ENCODE data around the gene MUC4. TPM values are rescaled to one million over a fixed set of nuclear protein-coding genes. Genes with fewer than 3 reads are reported as not detected.

Gene MUC4
- total and polyA plus RNA-seq, 3 donors from 2014 or later: 1.8 to 4.7 (median 4.0) TPM

DNA sequence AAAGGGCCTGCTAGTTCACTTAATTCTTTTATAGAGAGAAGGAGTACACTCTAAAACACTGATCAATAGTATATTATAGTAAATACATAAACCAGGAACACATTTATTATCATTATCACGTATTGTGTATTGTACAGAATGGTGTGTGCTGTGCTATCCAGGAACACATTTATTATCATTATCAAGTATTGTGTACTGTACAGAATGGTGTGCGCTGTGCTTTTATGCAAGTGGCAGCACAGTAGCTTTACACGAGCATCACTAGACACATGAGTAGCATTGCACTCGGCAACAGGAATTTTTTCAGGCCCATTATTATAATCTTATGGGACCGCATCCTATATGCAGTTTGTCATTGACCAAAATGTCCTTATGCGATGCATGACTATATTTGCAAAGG lies 111.9 kb downstream of the MUC4 start:
- no peaks in the 10 kb centered on the region for H3K36me3 ChIP-seq (ENCODE audit: low read depth, missing control alignments)
- no peak for DNase-seq
- TF ChIP-seq, protein P1, sequence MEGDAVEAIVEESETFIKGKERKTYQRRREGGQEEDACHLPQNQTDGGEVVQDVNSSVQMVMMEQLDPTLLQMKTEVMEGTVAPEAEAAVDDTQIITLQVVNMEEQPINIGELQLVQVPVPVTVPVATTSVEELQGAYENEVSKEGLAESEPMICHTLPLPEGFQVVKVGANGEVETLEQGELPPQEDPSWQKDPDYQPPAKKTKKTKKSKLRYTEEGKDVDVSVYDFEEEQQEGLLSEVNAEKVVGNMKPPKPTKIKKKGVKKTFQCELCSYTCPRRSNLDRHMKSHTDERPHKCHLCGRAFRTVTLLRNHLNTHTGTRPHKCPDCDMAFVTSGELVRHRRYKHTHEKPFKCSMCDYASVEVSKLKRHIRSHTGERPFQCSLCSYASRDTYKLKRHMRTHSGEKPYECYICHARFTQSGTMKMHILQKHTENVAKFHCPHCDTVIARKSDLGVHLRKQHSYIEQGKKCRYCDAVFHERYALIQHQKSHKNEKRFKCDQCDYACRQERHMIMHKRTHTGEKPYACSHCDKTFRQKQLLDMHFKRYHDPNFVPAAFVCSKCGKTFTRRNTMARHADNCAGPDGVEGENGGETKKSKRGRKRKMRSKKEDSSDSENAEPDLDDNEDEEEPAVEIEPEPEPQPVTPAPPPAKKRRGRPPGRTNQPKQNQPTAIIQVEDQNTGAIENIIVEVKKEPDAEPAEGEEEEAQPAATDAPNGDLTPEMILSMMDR (IDR thresholded peaks at IDR 0.05): no peak
- TF ChIP-seq POLR2A (IDR thresholded peaks at IDR 0.05): no peak
- WGBS, 2 donors: 50 to 58% methylated on average over 6 of the region's 6 CpGs
- H3K27me3 ChIP-seq: no peaks in the 10 kb centered on the region
- intact Hi-C loops (cut with DNase I; ENCODE audit: low total_unique reads): no loop called here
- no peak overlapping the region for H3K27ac ChIP-seq
- H3K4me3 ChIP-seq: no peak overlapping the region
- no peaks in the 10 kb centered on the region for H3K9me3 ChIP-seq
- H3K4me1 ChIP-seq: peaks cover 15% of the 10 kb centered on the region

DNA sequence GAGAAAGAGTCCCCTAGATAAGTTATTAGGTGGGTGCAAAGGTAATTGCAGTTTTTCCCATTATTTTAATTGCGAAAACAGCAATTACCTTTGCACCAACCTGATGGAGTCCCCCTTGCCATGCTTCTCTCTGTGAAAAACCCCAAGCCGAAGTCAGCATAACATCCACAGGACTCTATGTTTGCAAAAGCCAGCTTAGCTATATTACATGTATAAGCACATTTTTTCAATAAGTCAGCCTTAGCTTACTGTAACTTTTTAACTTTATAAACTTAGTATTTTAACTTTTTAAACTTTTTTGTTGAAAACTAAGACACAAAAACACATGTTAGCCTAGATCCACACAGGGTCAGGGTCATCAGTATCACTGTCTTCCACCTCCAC lies 112.3 kb downstream of the MUC4 start:
- WGBS, 2 donors: 76 to 85% methylated on average over 2 of the region's 2 CpGs
- H3K27ac ChIP-seq: no peak overlapping the region
- DNase-seq: no peak
- peaks cover 15% of the 10 kb centered on the region for H3K4me1 ChIP-seq
- H3K4me3 ChIP-seq: no peak overlapping the region
- no peaks in the 10 kb centered on the region for H3K27me3 ChIP-seq
- no peaks in the 10 kb centered on the region for H3K36me3 ChIP-seq (ENCODE audit: low read depth, missing control alignments)
- TF ChIP-seq, protein P1 (IDR thresholded peaks at IDR 0.05): no peak
- TF ChIP-seq POLR2A (IDR thresholded peaks at IDR 0.05): no peak
- no peaks in the 10 kb centered on the region for H3K9me3 ChIP-seq
- intact Hi-C loops (cut with DNase I; ENCODE audit: low total_unique reads): no loop called here

DNA sequence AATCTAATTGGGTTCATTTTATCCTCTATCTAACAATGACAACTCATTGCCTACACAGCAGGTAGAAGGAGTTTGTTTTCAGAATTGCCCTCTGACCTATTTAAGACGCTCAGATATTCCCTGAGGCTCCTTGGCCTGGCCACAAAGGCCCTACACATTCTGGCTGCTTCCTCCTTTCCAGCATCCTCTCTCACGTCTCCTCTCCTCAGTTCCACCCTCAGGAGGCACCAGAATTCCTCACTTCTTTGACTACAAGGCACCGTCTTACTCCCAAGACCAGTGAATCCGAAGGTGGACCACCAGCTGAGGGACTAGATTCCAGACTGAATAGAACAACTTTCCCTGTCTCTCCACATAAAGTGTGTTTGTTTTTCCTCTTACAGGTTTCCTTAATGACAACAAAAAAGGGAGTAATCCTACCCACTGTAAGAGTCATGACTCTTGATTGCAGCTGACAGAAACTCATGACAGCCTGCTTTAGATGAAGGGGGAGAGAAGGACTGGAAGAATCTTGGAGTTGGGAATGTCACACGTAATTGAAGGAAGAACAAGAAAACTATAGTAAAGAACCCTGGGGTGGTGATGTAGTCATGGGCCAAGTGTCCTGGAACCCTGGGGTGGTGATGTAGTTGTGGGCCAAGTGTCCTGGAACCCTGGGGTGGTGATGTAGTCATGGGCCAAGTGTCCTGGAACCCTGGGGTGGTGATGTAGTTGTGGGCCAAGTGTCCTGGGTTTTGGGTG lies 112.9 kb downstream of the MUC4 start:
- Histone ChIP-seq H3K9me3 (no peaks in the 10 kb centered on the region), H3K4me3 (no peak overlapping the region), H3K27ac (no peak overlapping the region), H3K27me3 (no peaks in the 10 kb centered on the region), H3K4me1 (peaks cover 19% of the 10 kb centered on the region), H3K36me3 (ENCODE audit: low read depth, missing control alignments) (no peaks in the 10 kb centered on the region)
- 77 to 79% methylated on average over 5 of the region's 5 CpGs for WGBS, 2 donors
- TF ChIP-seq, protein P1 (IDR thresholded peaks at IDR 0.05): no peak
- TF ChIP-seq POLR2A (IDR thresholded peaks at IDR 0.05): no peak
- intact Hi-C loops (cut with DNase I; ENCODE audit: low total_unique reads): no loop called here
- no peak for DNase-seq

DNA sequence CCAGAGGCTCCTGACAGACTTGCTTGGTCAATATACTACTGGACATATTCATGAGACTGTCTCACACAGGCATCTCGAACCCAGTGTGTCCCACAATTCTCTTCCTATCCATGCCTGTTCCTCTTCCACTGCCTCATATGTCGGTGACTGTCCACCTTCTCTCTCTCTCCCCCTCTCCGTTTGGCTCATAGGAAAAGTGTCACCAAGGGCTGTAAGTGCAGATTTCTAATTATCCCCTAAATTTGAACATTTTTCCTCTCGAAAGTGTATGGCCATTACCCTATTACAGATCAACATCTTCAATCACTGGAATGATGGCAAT lies 113.4 kb downstream of the MUC4 start:
- no peak for TF ChIP-seq POLR2A (IDR thresholded peaks at IDR 0.05)
- TF ChIP-seq, protein P1 (IDR thresholded peaks at IDR 0.05): no peak
- no peak for DNase-seq
- Histone ChIP-seq H3K36me3 (ENCODE audit: low read depth, missing control alignments) (no peaks in the 10 kb centered on the region), H3K4me3 (no peak overlapping the region), H3K9me3 (no peaks in the 10 kb centered on the region), H3K27me3 (no peaks in the 10 kb centered on the region), H3K27ac (no peak overlapping the region), H3K4me1 (peaks cover 24% of the 10 kb centered on the region)
- intact Hi-C loops (cut with DNase I; ENCODE audit: low total_unique reads): no loop called here
- 89 to 93% methylated on average over 4 of the region's 4 CpGs for WGBS, 2 donors

All from testis (tissue), 3 donors.